ENCODE results near the gene BDH1.

GRCh38 chr3:197564097-197564843 is 8.5 kb upstream of the BDH1 start:
- no peak for TF ChIP-seq CTCF (IDR thresholded peaks at IDR 0.05; ENCODE audit: low read length)
- TF ChIP-seq EZH2 (optimal IDR thresholded peaks at IDR 0.05; ENCODE audit: low read depth, low read length): no peak

All from MM.1S (cell line).